GM12878 (cell line): ENCODE data around the gene FOXD3. TPM values are rescaled to one million over a fixed set of nuclear protein-coding genes. Genes with fewer than 3 reads are reported as not detected.

Source experiments
- ATAC-seq: fragments of 200-7000 bp; cut with Tn5 transposase; 3 replicates; pipeline ENCODE4 v1.9.1; 2020; ENCODE audit warnings: mild to moderate bottlenecking, moderate library complexity
- BruUV-seq: library from RNA; stranded (reverse); fragments of 400-500 nt; replicated peaks from 2 replicates; lab custom pipeline; 2021; lab: Mats Ljungman, UMichigan
- CTCF ChIA-PET: fragments of 300-600 bp; sonication (Branson Sonifier 250); formaldehyde crosslinking; extraction: SDS; loops from one replicate; lab custom pipeline; 2021; ENCODE audit warnings: inconsistent platforms; lab: Yijun Ruan, JAX
- POLR2A ChIA-PET: fragments of 350-600 bp; formaldehyde crosslinking; extraction: SDS; loops from one replicate; lab custom pipeline; 2021; ENCODE audit warnings: inconsistent platforms; lab: Charles Lee
- RAD21 ChIA-PET: fragments of 300-600 bp; sonication (Branson Sonifier 250); formaldehyde crosslinking; loops from one replicate; lab custom pipeline; 2023; ENCODE audit warnings: antibody characterized with exemption; ENCODE audit not compliant: unreplicated experiment; lab: Charles Lee
- SMC1A ChIA-PET: fragments of 300-600 bp; sonication (Branson Sonifier 250); formaldehyde crosslinking; loops from one replicate; lab custom pipeline; 2023; ENCODE audit not compliant: unreplicated experiment, uncharacterized antibody; lab: Charles Lee
- DNase-seq: peaks from one replicate; pipeline ENCODE4 v3.0.0-alpha.2; 2011; ENCODE audit warnings: low read depth, low spot score
- FAIRE-seq: peaks from 3 replicates; lab custom pipeline; 2011; peaks lifted over from hg19 to GRCh38; lab: Jason Lieb, UNC
- H2AFZ ChIP-seq: 2 replicates; pipeline ENCODE4 v1.6.0; 2011; ENCODE audit warnings: low read depth, low read length, control low read depth; ENCODE audit not compliant: control insufficient read depth
- H3K27ac ChIP-seq: 2 replicates; pipeline ENCODE4 v1.5.1; 2011; ENCODE audit warnings: control low read depth; ENCODE audit not compliant: control insufficient read depth, insufficient read depth
- H3K27me3 ChIP-seq, 2 experiments: replicated peaks in 1 of 2; 2 replicates each; pipeline versions ENCODE4 v1.6.0 to v1.6.1; 2011; ENCODE audit warnings: low read length in 1 of 2; ENCODE audit not compliant: control insufficient read depth in 2 of 2, insufficient read depth in 2 of 2
- H3K36me3 ChIP-seq, 2 experiments: 2 replicates each; pipeline ENCODE4 v1.5.1; 2011; ENCODE audit warnings: low read length in 1 of 2; ENCODE audit not compliant: control insufficient read depth in 2 of 2, insufficient read depth in 2 of 2
- H3K4me1 ChIP-seq: 2 replicates; pipeline ENCODE4 v1.6.1; 2011; ENCODE audit warnings: mild to moderate bottlenecking, low read length, moderate library complexity, mixed read lengths; ENCODE audit not compliant: control insufficient read depth, insufficient read depth
- H3K4me2 ChIP-seq: 2 replicates; pipeline ENCODE4 v1.6.0; 2011; ENCODE audit warnings: control low read depth; ENCODE audit not compliant: control insufficient read depth, insufficient read depth
- H3K4me3 ChIP-seq: fragments of 200-600 bp; sonication (generic); 2 replicates; pipeline ENCODE4 v1.5.1; 2016
- H3K79me2 ChIP-seq: 2 replicates; pipeline ENCODE4 v1.6.0; 2011; ENCODE audit warnings: low read length; ENCODE audit not compliant: control insufficient read depth, insufficient read depth
- H3K9ac ChIP-seq: 2 replicates; pipeline ENCODE4 v1.8.0; 2011; ENCODE audit warnings: low read length, control low read depth, mixed read lengths; ENCODE audit not compliant: control insufficient read depth, insufficient read depth
- H3K9me3 ChIP-seq: replicated peaks from 3 replicates; pipeline ENCODE4 v1.5.1; 2011; ENCODE audit warnings: mild to moderate bottlenecking, low read length; ENCODE audit not compliant: control insufficient read depth, insufficient read depth
- H4K20me1 ChIP-seq: 2 replicates; pipeline ENCODE4 v1.6.0; 2011; ENCODE audit not compliant: control insufficient read depth, insufficient read depth
- BCL3 ChIP-seq: IDR thresholded peaks from 2 replicates; pipeline ENCODE4 v1.6.1; 2011; ENCODE audit warnings: borderline replicate concordance, low read depth, mild to moderate bottlenecking, moderate library complexity, low read length; ENCODE audit not compliant: insufficient read depth, poor library complexity, severe bottlenecking
- E2F4 ChIP-seq: IDR thresholded peaks from 2 replicates; pipeline ENCODE4 v1.6.1; 2012; ENCODE audit warnings: low read depth, low read length, improper control_type of control experiment
- GABPA ChIP-seq: IDR thresholded peaks from 2 replicates; pipeline ENCODE4 v1.6.1; 2014; ENCODE audit warnings: antibody characterized with exemption, low read depth, mild to moderate bottlenecking, inconsistent platforms
- HDGF ChIP-seq: fragments of 450-650 bp; IDR thresholded peaks from 2 replicates; pipeline ENCODE4 v1.6.1; 2016; ENCODE audit warnings: antibody characterized with exemption
- WGBS: methylation state at CpG from one replicate; pipeline ENCODE4 v1.1.6; 2016; ENCODE audit warnings: low lambda C conversion rate; ENCODE audit not compliant: insufficient replicate concordance, insufficient coverage; ENCODE audit errors: missing lambda C conversion rate; 5-methylcytosine and 5-hydroxymethylcytosine counted together
- in situ Hi-C: fragments of 300-500 bp; cut with MboI; formaldehyde crosslinking; loops from 9 replicates; pipeline ENCODE4 v1.14.3; 2018; ENCODE audit warnings: mixed read lengths
- intact Hi-C: fragments of 100-400 bp; cut with micrococcal nuclease; formaldehyde crosslinking; loops from one replicate; pipeline ENCODE4 v1.14.2; 2022; ENCODE audit not compliant: unreplicated experiment
- polyA plus RNA-seq, 11 experiments: library from polyadenylated mRNA; depleted of rRNA in 4 of 11; unstranded in 6 of 11; stranded (reverse) in 5 of 11; fragments of >200 nt; fragmentation: Nextera tagmentation in 4 of 11; fragmentation: Illumina TruSeq in 1 of 11; extraction: Ambion mirVana in 4 of 11; extraction: Trizol in 1 of 11; gene quantifications; 1 replicate in 1 of 11; 2 replicates in 10 of 11; pipeline versions ENCODE4 v1.2.1 to v1.2.3, GENCODE V29; 2011 to 2016; ENCODE audit warnings: inconsistent platforms in 2 of 11, missing spikeins in 2 of 11, low read depth in 1 of 11
- total RNA-seq, 4 experiments: library from RNA; depleted of rRNA in 3 of 4; stranded (reverse); fragments of >200 nt in 3 of 4; fragmentation: Illumina TruSeq in 1 of 4; extraction: Trizol in 1 of 4; gene quantifications; 2 replicates each; pipeline versions ENCODE4 v1.2.1 to v1.2.3, GENCODE V29; 2013 to 2021
- TF ChIP-seq, protein P1 (sequence below): fragments of 450-650 bp; IDR thresholded peaks from 2 replicates; pipeline ENCODE4 v1.6.1; 2018; ENCODE audit warnings: mild to moderate bottlenecking, low read depth, moderate library complexity; ENCODE audit not compliant: partially characterized antibody
- TF ChIP-seq, protein P2 (sequence below): fragments of 450-650 bp; formaldehyde crosslinking; IDR thresholded peaks from 2 replicates; pipeline ENCODE4 v1.4.0; 2022; ENCODE audit warnings: mild to moderate bottlenecking, moderate library complexity

Gene FOXD3
- total and polyA plus RNA-seq, 10 of the 15 experiments (the other 5 are each of a cell fraction or from before 2014, with no cell fraction given) = not detected

DNA sequence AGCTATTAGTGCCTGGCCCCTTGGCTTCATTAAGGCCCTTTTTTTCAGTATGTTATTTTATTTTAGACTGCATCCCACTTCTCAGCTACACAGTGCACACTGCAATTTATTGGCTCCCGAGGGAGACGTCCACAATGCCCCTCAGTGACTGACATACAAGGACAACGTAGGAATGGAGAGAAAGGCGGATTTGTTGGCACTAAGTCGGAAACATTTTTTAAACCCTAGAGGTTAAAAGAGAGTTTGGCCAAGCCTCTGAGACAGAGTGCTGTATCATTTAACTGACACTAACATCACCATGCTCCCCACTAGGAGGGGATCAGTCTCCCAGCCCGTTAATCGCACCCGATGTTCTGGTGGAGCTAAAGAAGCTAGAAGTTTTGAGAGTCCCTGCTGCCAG is 45.7 kb upstream of the FOXD3 start (continued):
- TF ChIP-seq BCL3 (no peak), HDGF (no peak)

GRCh38 chr1:63277195-63278192 is 44.9 kb upstream of the FOXD3 start:
- RAD21 ChIA-PET = no interaction called here
- no peak for FAIRE-seq
- no TSS peak for BruUV-seq

More at GRCh38 chr1:63277195-63278192, 44.9 kb upstream of the FOXD3 start:
- ATAC-seq (no peak), DNase-seq (no peak)
- Histone ChIP-seq H3K4me3 (no peak overlapping the region), H3K27ac (no peak overlapping the region), H3K9ac (no peak overlapping the region), H2AFZ (no peak overlapping the region), H3K4me1 (no peaks in the 10 kb centered on the region), H3K36me3 (no peaks in the 10 kb centered on the region), H3K4me2 (no peak overlapping the region), H3K27me3 (no peaks in the 10 kb centered on the region; a peak in 1 of 4 replicates), H3K79me2 (no peaks in the 10 kb centered on the region), H4K20me1 (no peaks in the 10 kb centered on the region), H3K9me3 (no peaks in the 10 kb centered on the region)
- TF ChIP-seq, protein P1, sequence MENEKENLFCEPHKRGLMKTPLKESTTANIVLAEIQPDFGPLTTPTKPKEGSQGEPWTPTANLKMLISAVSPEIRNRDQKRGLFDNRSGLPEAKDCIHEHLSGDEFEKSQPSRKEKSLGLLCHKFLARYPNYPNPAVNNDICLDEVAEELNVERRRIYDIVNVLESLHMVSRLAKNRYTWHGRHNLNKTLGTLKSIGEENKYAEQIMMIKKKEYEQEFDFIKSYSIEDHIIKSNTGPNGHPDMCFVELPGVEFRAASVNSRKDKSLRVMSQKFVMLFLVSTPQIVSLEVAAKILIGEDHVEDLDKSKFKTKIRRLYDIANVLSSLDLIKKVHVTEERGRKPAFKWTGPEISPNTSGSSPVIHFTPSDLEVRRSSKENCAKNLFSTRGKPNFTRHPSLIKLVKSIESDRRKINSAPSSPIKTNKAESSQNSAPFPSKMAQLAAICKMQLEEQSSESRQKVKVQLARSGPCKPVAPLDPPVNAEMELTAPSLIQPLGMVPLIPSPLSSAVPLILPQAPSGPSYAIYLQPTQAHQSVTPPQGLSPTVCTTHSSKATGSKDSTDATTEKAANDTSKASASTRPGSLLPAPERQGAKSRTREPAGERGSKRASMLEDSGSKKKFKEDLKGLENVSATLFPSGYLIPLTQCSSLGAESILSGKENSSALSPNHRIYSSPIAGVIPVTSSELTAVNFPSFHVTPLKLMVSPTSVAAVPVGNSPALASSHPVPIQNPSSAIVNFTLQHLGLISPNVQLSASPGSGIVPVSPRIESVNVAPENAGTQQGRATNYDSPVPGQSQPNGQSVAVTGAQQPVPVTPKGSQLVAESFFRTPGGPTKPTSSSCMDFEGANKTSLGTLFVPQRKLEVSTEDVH = no peak
- TF ChIP-seq E2F4 (no peak), GABPA (no peak)
- TF ChIP-seq, protein P2, sequence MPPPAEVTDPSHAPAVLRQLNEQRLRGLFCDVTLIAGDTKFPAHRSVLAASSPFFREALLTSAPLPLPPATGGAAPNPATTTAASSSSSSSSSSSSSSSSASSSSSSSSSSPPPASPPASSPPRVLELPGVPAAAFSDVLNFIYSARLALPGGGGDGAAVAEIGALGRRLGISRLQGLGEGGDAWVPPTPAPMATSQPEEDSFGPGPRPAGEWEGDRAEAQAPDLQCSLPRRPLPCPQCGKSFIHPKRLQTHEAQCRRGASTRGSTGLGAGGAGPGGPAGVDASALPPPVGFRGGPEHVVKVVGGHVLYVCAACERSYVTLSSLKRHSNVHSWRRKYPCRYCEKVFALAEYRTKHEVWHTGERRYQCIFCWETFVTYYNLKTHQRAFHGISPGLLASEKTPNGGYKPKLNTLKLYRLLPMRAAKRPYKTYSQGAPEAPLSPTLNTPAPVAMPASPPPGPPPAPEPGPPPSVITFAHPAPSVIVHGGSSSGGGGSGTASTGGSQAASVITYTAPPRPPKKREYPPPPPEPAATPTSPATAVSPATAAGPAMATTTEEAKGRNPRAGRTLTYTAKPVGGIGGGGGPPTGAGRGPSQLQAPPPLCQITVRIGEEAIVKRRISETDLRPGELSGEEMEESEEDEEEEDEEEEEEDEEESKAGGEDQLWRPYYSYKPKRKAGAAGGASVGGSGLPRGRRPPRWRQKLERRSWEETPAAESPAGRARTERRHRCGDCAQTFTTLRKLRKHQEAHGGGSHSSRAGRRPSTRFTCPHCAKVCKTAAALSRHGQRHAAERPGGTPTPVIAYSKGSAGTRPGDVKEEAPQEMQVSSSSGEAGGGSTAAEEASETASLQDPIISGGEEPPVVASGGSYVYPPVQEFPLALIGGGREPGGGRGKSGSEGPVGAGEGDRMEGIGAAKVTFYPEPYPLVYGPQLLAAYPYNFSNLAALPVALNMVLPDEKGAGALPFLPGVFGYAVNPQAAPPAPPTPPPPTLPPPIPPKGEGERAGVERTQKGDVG = no peak
- WGBS = 35% methylated on average over 3 of the region's 3 CpGs
- intact Hi-C loops = no loop called here
- SMC1A ChIA-PET = no interaction called here
- CTCF ChIA-PET = no interaction called here
- POLR2A ChIA-PET = no interaction called here
- in situ Hi-C loops = no loop called here
